Activated CD4-positive, alpha-beta memory T cell treated with anti-CD3 and anti-CD28 coated beads for 36 hours (primary cell): ENCODE measurements around the gene DOHH. TPM values are rescaled to one million over a fixed set of nuclear protein-coding genes. Genes with fewer than 3 reads are reported as not detected.

Source experiments
- CTCF ChIA-PET: fragments of 350-600 bp; sonication (Branson Sonifier 250); formaldehyde crosslinking; loops from one replicate; lab custom pipeline; 2021; ENCODE audit warnings: antibody characterized with exemption, inconsistent platforms; lab: Charles Lee
- POLR2A ChIA-PET: fragments of 350-600 bp; sonication (Branson Sonifier 250); formaldehyde crosslinking; loops from one replicate; lab custom pipeline; 2021; ENCODE audit warnings: antibody characterized with exemption; lab: Charles Lee
- DNase-seq: peaks from one replicate; pipeline ENCODE4 v3.0.0-alpha.2; 2020
- H3K27ac Mint-ChIP-seq: one replicate; pipeline ENCODE4 v1.8.0; 2021; ENCODE audit warnings: mixed read lengths
- H3K27me3 Mint-ChIP-seq: one replicate; pipeline ENCODE4 v1.8.0; 2021; ENCODE audit warnings: mixed read lengths
- H3K36me3 Mint-ChIP-seq: one replicate; pipeline ENCODE4 v1.8.0; 2021; ENCODE audit warnings: mixed read lengths
- H3K4me1 Mint-ChIP-seq: one replicate; pipeline ENCODE4 v1.8.0; 2021; ENCODE audit warnings: low read depth, mixed read lengths
- H3K4me3 Mint-ChIP-seq: one replicate; pipeline ENCODE4 v1.8.0; 2021; ENCODE audit warnings: mild to moderate bottlenecking, mixed read lengths
- H3K9me3 Mint-ChIP-seq: one replicate; pipeline ENCODE4 v1.8.0; 2021; ENCODE audit warnings: mixed read lengths
- intact Hi-C: fragments of 100-400 bp; cut with micrococcal nuclease; formaldehyde crosslinking; loops from one replicate; pipeline ENCODE4 v1.15.1; 2023
- total RNA-seq, 2 experiments: library from RNA; stranded (reverse); gene quantifications; one replicate each; pipeline ENCODE4 v1.2.3, GENCODE V29; 2021

The DOHH gene
- total RNA-seq, 2 experiments from 2014 or later: 15.0 to 17.0 TPM

- ChIA-PET CTCF (no interaction called here), POLR2A (interaction anchor here (0.6 kb wide), 1 partner anchor 256 kb away, joined by 3 read pairs; no protein-coding TSS in a partner anchor)
- intact Hi-C loops: no loop called here
Measured at GRCh38 chr19:3539756-3540118, 39.3 kb upstream of the DOHH start.

GRCh38 chr19:3538965-3539755, 38.7 kb upstream of the DOHH start, which contains the start of gene TEKTIP1:
Gene TEKTIP1, plus strand, starts transcription at chr19:3539174. Its CDS starts 4 bp downstream, at chr19:3539178.
- ChIA-PET POLR2A (interaction anchor here (0.6 kb wide), 1 partner anchor 255 kb away, joined by 3 read pairs; no protein-coding TSS in a partner anchor), CTCF (interaction anchor here (0.7 kb wide), 1 partner anchor 15 kb away, joined by 3 read pairs; no protein-coding TSS in a partner anchor)
- H3K27ac Mint-ChIP-seq: no peak within 1 kb of the TSS
- no peak within 1 kb of the TSS for H3K4me3 Mint-ChIP-seq
- H3K27me3 Mint-ChIP-seq: no peaks in the 10 kb centered on the region
- peaks cover 21% of the 10 kb centered on the region for H3K36me3 Mint-ChIP-seq
- H3K9me3 Mint-ChIP-seq: no peaks in the 10 kb centered on the region
- DNase-seq: no peak
- intact Hi-C loops: no loop called here
- H3K4me1 Mint-ChIP-seq: no peaks in the 10 kb centered on the region

More at GRCh38 chr19:3539756-3540118, 39.3 kb upstream of the DOHH start:
- no peak overlapping the region for H3K4me3 Mint-ChIP-seq
- H3K9me3 Mint-ChIP-seq: no peaks in the 10 kb centered on the region
- H3K27me3 Mint-ChIP-seq: no peaks in the 10 kb centered on the region
- no peak for DNase-seq
- H3K4me1 Mint-ChIP-seq: no peaks in the 10 kb centered on the region
- peaks cover 17% of the 10 kb centered on the region for H3K36me3 Mint-ChIP-seq
- no peak overlapping the region for H3K27ac Mint-ChIP-seq

GRCh38 chr19:3538258-3538929, 37.9 kb upstream of the DOHH start:
- Mint-ChIP-seq H3K27ac (no peak overlapping the region), H3K4me3 (no peak overlapping the region), H3K9me3 (no peaks in the 10 kb centered on the region), H3K36me3 (peaks cover 24% of the 10 kb centered on the region), H3K27me3 (no peaks in the 10 kb centered on the region), H3K4me1 (no peaks in the 10 kb centered on the region)
- ChIA-PET CTCF (interaction anchor here (0.7 kb wide), 1 partner anchor 16 kb away, joined by 3 read pairs; no protein-coding TSS in a partner anchor), POLR2A (no interaction called here)
- intact Hi-C loops: no loop called here
- DNase-seq: no peak

GRCh38 chr19:3537438-3538240, 37.2 kb upstream of the DOHH start:
- CTCF ChIA-PET: interaction anchor here (1.6 to 1.8 kb wide), 2 partner anchors 8 to 10 kb away, joined by 5 to 6 read pairs; no protein-coding TSS in a partner anchor
- no peaks in the 10 kb centered on the region for H3K9me3 Mint-ChIP-seq
- POLR2A ChIA-PET: no interaction called here

GRCh38 chr19:3537101-3537437, 36.6 kb upstream of the DOHH start:
- Mint-ChIP-seq H3K36me3 (peaks cover 27% of the 10 kb centered on the region), H3K9me3 (no peaks in the 10 kb centered on the region), H3K4me1 (no peaks in the 10 kb centered on the region), H3K4me3 (no peak overlapping the region), H3K27me3 (no peaks in the 10 kb centered on the region), H3K27ac (no peak overlapping the region)
- ChIA-PET CTCF (interaction anchor here (1.6 to 1.8 kb wide), 2 partner anchors 8 to 11 kb away, joined by 5 to 6 read pairs; no protein-coding TSS in a partner anchor), POLR2A (no interaction called here)
- intact Hi-C loops: no loop called here
- no peak for DNase-seq

More at GRCh38 chr19:3537438-3538240, 37.2 kb upstream of the DOHH start:
- Mint-ChIP-seq H3K27ac (no peak overlapping the region), H3K36me3 (peaks cover 27% of the 10 kb centered on the region), H3K4me1 (no peaks in the 10 kb centered on the region), H3K27me3 (no peaks in the 10 kb centered on the region), H3K4me3 (no peak overlapping the region)
- intact Hi-C loops: no loop called here
- no peak for DNase-seq

- no peak for DNase-seq
- no peaks in the 10 kb centered on the region for H3K4me1 Mint-ChIP-seq
- H3K9me3 Mint-ChIP-seq: no peaks in the 10 kb centered on the region
- H3K4me3 Mint-ChIP-seq: no peak overlapping the region
- H3K27me3 Mint-ChIP-seq: no peaks in the 10 kb centered on the region
- peaks cover 27% of the 10 kb centered on the region for H3K36me3 Mint-ChIP-seq
- ChIA-PET POLR2A (no interaction called here), CTCF (interaction anchor here (1.6 to 1.8 kb wide), 2 partner anchors 9 to 11 kb away, joined by 5 to 6 read pairs; no protein-coding TSS in a partner anchor)
- intact Hi-C loops: no loop called here
- H3K27ac Mint-ChIP-seq: no peak overlapping the region
Measured at GRCh38 chr19:3536429-3537100, 36.1 kb upstream of the DOHH start.

- Mint-ChIP-seq H3K4me3 (no peak overlapping the region), H3K36me3 (peaks cover 33% of the 10 kb centered on the region), H3K27ac (no peak overlapping the region), H3K9me3 (no peaks in the 10 kb centered on the region), H3K27me3 (no peaks in the 10 kb centered on the region), H3K4me1 (no peaks in the 10 kb centered on the region)
- POLR2A ChIA-PET: no interaction called here
- intact Hi-C loops: no loop called here
- CTCF ChIA-PET: no interaction called here
- no peak for DNase-seq
Measured at GRCh38 chr19:3535981-3536380, 35.5 kb upstream of the DOHH start.

- H3K4me3 Mint-ChIP-seq: no peak overlapping the region
- ChIA-PET CTCF (no interaction called here), POLR2A (no interaction called here)
Measured at GRCh38 chr19:3535563-3535965, 35.1 kb upstream of the DOHH start.

GRCh38 chr19:3535235-3535535, 34.7 kb upstream of the DOHH start:
- ChIA-PET CTCF (no interaction called here), POLR2A (no interaction called here)
- Mint-ChIP-seq H3K36me3 (peaks cover 33% of the 10 kb centered on the region), H3K9me3 (no peaks in the 10 kb centered on the region), H3K4me1 (no peaks in the 10 kb centered on the region), H3K27ac (no peak overlapping the region), H3K27me3 (no peaks in the 10 kb centered on the region), H3K4me3 (no peak overlapping the region)
- intact Hi-C loops: no loop called here
- DNase-seq: no peak

More at GRCh38 chr19:3535563-3535965, 35.1 kb upstream of the DOHH start:
- Mint-ChIP-seq H3K27me3 (no peaks in the 10 kb centered on the region), H3K36me3 (peaks cover 33% of the 10 kb centered on the region), H3K9me3 (no peaks in the 10 kb centered on the region), H3K4me1 (no peaks in the 10 kb centered on the region), H3K27ac (no peak overlapping the region)
- DNase-seq: no peak
- intact Hi-C loops: no loop called here

GRCh38 chr19:3534375-3535234, 34.1 kb upstream of the DOHH start:
- Mint-ChIP-seq H3K27ac (no peak overlapping the region), H3K9me3 (no peaks in the 10 kb centered on the region), H3K27me3 (no peaks in the 10 kb centered on the region), H3K4me1 (no peaks in the 10 kb centered on the region), H3K4me3 (no peak overlapping the region), H3K36me3 (peaks cover 31% of the 10 kb centered on the region)
- intact Hi-C loops: no loop called here
- CTCF ChIA-PET: no interaction called here
- POLR2A ChIA-PET: no interaction called here
- no peak for DNase-seq
